Mononuclear cell (primary cell): ENCODE measurements around the gene AGMO. TPM values are rescaled to one million over a fixed set of nuclear protein-coding genes. Genes with fewer than 3 reads are reported as not detected.

Experiments used
- H3K27me3 ChIP-seq: 2 replicates; pipeline ENCODE4 v1.6.0; 2011; ENCODE audit warnings: low read length, control low read depth; ENCODE audit not compliant: insufficient read depth
- H3K4me1 ChIP-seq: 2 replicates; pipeline ENCODE4 v1.5.1; 2011; ENCODE audit warnings: mild to moderate bottlenecking, low read length, control low read depth; ENCODE audit not compliant: insufficient read depth
- H3K4me3 ChIP-seq: 2 replicates; pipeline ENCODE4 v1.5.1; 2011; ENCODE audit warnings: mild to moderate bottlenecking, low read length, moderate library complexity
- H3K9me3 ChIP-seq: 2 replicates; pipeline ENCODE4 v1.5.1; 2011; ENCODE audit warnings: low read depth, mild to moderate bottlenecking, control low read depth, low read length
- total RNA-seq: library from RNA; depleted of rRNA; stranded (reverse); fragments of >200 nt; gene quantifications from one replicate; pipeline ENCODE4 v1.2.3, GENCODE V29; 2012

Gene AGMO
- total RNA-seq, 1 donor: not detected

DNA sequence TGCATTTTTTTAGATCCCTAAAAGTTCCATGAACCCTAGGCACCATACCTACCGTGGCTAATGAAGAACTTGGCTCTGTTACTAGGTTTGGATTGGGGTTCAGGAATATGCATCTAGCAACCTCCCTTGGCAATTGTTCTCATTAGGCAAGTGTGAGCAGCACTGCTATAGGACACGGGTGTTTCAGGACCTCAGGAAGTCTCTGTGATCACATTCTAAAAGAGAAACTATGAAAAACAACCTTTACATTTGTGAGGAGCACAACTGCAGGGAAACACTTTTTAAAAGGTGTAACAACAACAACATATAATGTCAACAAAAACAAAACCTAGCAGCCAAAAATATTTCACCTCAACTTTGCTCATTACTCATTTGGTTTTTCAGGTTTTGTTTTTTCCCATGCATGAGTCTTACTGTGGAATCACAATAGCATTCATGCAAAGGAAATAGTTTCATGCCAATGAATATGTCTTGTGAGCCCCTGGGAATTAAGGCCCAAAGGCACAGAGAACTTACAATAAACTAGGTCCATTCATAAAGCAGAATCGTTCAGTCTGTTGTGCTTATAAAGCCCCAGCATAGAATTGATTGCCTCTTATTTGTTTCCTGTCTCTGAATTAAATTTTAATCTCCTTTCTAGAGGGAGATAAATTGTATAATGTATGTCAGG lies 403.5 kb downstream of the AGMO start:
- Histone ChIP-seq H3K9me3 (no peaks in the 10 kb centered on the region), H3K27me3 (no peaks in the 10 kb centered on the region), H3K4me1 (no peaks in the 10 kb centered on the region), H3K4me3 (no peak overlapping the region)

Other genes starting within 250 kb of the AGMO start
- not detected for gene MEOX2, start 124.7 kb upstream of the AGMO start, total RNA-seq